ENCODE data around the gene LRRN4CL.

Gene LRRN4CL

DNA sequence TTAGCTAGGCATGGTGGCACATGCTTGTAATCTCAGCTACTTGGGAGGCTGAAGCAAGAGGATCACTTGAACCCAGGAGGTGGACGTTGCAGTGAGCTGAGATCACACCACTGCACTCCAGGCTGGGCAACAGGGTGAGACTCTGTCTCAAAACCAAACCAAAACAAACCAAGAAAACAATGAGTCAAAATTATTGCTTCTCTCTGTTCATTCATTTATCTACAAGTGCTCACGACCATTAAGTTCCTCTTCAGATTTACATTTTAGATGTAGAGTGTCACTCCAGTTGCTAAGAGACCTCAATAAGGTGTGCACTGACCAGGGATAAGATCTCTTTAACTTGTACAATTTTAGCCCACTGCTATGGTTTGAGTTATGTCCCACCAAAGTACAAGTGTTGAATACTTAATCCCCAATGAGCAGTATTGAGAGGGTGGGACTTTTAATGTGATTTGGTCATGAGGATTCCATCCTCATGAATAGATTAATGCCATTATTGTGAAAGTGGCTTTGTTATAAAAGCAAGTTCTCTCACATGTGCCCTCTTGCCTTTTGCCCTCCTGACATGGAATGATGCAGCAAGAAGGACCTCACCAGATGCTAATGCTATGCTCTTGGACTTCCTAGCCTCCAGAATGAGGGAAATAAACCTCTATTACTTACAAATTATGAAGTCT, 30.1 kb upstream of the LRRN4CL start:
- H3K4me1 ChIP-seq (ENCODE audit: low read depth, poor library complexity, severe bottlenecking): peaks cover 66% of the 10 kb centered on the region
- no peak for TF ChIP-seq CTCF (conservative IDR thresholded peaks at IDR 0.05; ENCODE audit: low read depth, low read length)
- peaks cover 89% of the 10 kb centered on the region for H3K79me2 ChIP-seq (ENCODE audit: insufficient read depth, low read depth)
- peaks cover 11% of the 10 kb centered on the region; the same call in 1 of the 2 replicates for H4K20me1 ChIP-seq (ENCODE audit: insufficient read depth)
- no peak overlapping the region for H3K4me2 ChIP-seq
- no peak overlapping the region for H3K4me3 ChIP-seq (IDR thresholded peaks at IDR 0.05; ENCODE audit: insufficient read depth, low read depth, low read length)
- no peak overlapping the region for H3K9ac ChIP-seq
- H3K27ac ChIP-seq: no peak overlapping the region
- no peak overlapping the region for H2AFZ ChIP-seq (ENCODE audit: low read depth)
- peaks cover 61% of the 10 kb centered on the region; the same call in 1 of the 2 replicates for H3K36me3 ChIP-seq (ENCODE audit: insufficient read depth)
- no peaks in the 10 kb centered on the region for H3K27me3 ChIP-seq (ENCODE audit: insufficient read depth, low read depth)

DNA sequence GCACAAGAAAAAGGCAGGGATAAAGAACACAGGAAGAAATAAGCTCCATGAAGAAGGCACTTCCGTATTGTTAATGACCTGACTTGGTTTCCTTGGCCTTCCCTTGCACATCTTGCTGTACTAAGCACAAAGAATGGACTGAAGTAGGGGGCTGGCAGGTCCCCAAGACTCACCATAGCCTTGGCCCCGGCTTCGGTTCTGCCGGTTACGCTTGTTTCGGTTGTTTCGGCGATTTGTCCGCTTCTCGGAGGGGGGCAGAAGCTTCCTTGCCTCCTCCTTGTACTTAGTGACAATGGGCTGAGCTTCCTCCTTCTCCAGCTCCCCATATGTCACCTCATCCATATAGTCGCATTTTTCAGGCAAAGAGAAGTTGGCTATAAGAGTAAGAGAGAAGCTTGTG, 27.5 kb upstream of the LRRN4CL start:
- Histone ChIP-seq H3K79me2 (ENCODE audit: insufficient read depth, low read depth) (peaks cover 66% of the 10 kb centered on the region), H4K20me1 (ENCODE audit: insufficient read depth) (no peaks in the 10 kb centered on the region), H3K27ac (peak overlapping the region; percentile 18; the same call in 1 of the 2 replicates), H3K9ac (no peak overlapping the region), H3K4me1 (ENCODE audit: low read depth, poor library complexity, severe bottlenecking) (peaks cover 70% of the 10 kb centered on the region), H3K4me2 (peak overlapping the region; percentile 60; the same call in 1 of the 2 replicates), H2AFZ (ENCODE audit: low read depth) (no peak overlapping the region), H3K4me3 (IDR thresholded peaks at IDR 0.05; ENCODE audit: insufficient read depth, low read depth, low read length) (no peak overlapping the region), H3K36me3 (ENCODE audit: insufficient read depth) (peaks cover 39% of the 10 kb centered on the region; the same call in 1 of the 2 replicates), H3K27me3 (ENCODE audit: insufficient read depth, low read depth) (no peaks in the 10 kb centered on the region)
- TF ChIP-seq CTCF (conservative IDR thresholded peaks at IDR 0.05; ENCODE audit: low read depth, low read length): no peak

- Histone ChIP-seq H3K4me1 (ENCODE audit: low read depth, poor library complexity, severe bottlenecking) (peaks cover 76% of the 10 kb centered on the region), H3K79me2 (ENCODE audit: insufficient read depth, low read depth) (peaks cover 65% of the 10 kb centered on the region), H3K9ac (no peak overlapping the region), H3K4me3 (IDR thresholded peaks at IDR 0.05; ENCODE audit: insufficient read depth, low read depth, low read length) (no peak overlapping the region), H3K27me3 (ENCODE audit: insufficient read depth, low read depth) (no peaks in the 10 kb centered on the region), H4K20me1 (ENCODE audit: insufficient read depth) (no peaks in the 10 kb centered on the region), H2AFZ (ENCODE audit: low read depth) (no peak overlapping the region), H3K27ac (peak overlapping the region; percentile 18; the same call in 1 of the 2 replicates), H3K36me3 (ENCODE audit: insufficient read depth) (peaks cover 33% of the 10 kb centered on the region; the same call in 1 of the 2 replicates), H3K4me2 (peak overlapping the region; percentile 60; the same call in 1 of the 2 replicates)
- TF ChIP-seq CTCF (conservative IDR thresholded peaks at IDR 0.05; ENCODE audit: low read depth, low read length): no peak
Observed at GRCh38 chr11:62716206-62716605, 26.9 kb upstream of the LRRN4CL start.

GRCh38 chr11:62715150-62716130, 26.1 kb upstream of the LRRN4CL start:
- H3K79me2 ChIP-seq (ENCODE audit: insufficient read depth, low read depth): peaks cover 61% of the 10 kb centered on the region
- peaks cover 26% of the 10 kb centered on the region; the same call in 1 of the 2 replicates for H3K36me3 ChIP-seq (ENCODE audit: insufficient read depth)
- H2AFZ ChIP-seq (ENCODE audit: low read depth): no peak overlapping the region
- TF ChIP-seq CTCF (conservative IDR thresholded peaks at IDR 0.05; ENCODE audit: low read depth, low read length): no peak
- H4K20me1 ChIP-seq (ENCODE audit: insufficient read depth): no peaks in the 10 kb centered on the region
- H3K4me2 ChIP-seq: peak overlapping the region; percentile 60
- H3K4me3 ChIP-seq (IDR thresholded peaks at IDR 0.05; ENCODE audit: insufficient read depth, low read depth, low read length): no peak overlapping the region
- H3K27ac ChIP-seq: peak overlapping the region; percentile 18; the same call in 1 of the 2 replicates
- peaks cover 84% of the 10 kb centered on the region for H3K4me1 ChIP-seq (ENCODE audit: low read depth, poor library complexity, severe bottlenecking)
- no peaks in the 10 kb centered on the region for H3K27me3 ChIP-seq (ENCODE audit: insufficient read depth, low read depth)
- H3K9ac ChIP-seq: no peak overlapping the region
